Trophoblast cell (in vitro differentiated cells and primary cell): ENCODE measurements around the gene ANO10.

Experiments
- DNase-seq, 2 donors: peaks; one replicate each; pipeline ENCODE4 v3.0.0-alpha.2; 2016
- H2AFZ ChIP-seq: 2 replicates; pipeline ENCODE4 v1.6.1; 2013; ENCODE audit warnings: low read length, moderate library complexity, mild to moderate bottlenecking; ENCODE audit not compliant: insufficient read depth, poor library complexity
- H2AK5ac ChIP-seq: 2 replicates; pipeline ENCODE4 v1.6.1; 2013; ENCODE audit warnings: mild to moderate bottlenecking, low read length
- H2BK120ac ChIP-seq: 2 replicates; pipeline ENCODE4 v1.6.1; 2013; ENCODE audit warnings: low read length, mild to moderate bottlenecking, moderate library complexity; ENCODE audit not compliant: insufficient read depth, poor library complexity
- H2BK12ac ChIP-seq: 2 replicates; pipeline ENCODE4 v1.6.1; 2013; ENCODE audit warnings: mild to moderate bottlenecking, low read length, moderate library complexity
- H2BK5ac ChIP-seq: 2 replicates; pipeline ENCODE4 v1.6.1; 2013; ENCODE audit warnings: low read length, low read depth, moderate library complexity, mild to moderate bottlenecking; ENCODE audit not compliant: poor library complexity
- H3K14ac ChIP-seq: 2 replicates; pipeline ENCODE4 v1.6.1; 2013; ENCODE audit warnings: mild to moderate bottlenecking, low read length
- H3K18ac ChIP-seq: 2 replicates; pipeline ENCODE4 v1.6.1; 2013; ENCODE audit warnings: mild to moderate bottlenecking, low read length
- H3K23ac ChIP-seq: 2 replicates; pipeline ENCODE4 v1.6.1; 2013; ENCODE audit warnings: low read length
- H3K27ac ChIP-seq: 2 replicates; pipeline ENCODE4 v1.5.1; 2013; ENCODE audit warnings: low read depth, mild to moderate bottlenecking, inconsistent platforms, low read length, moderate library complexity
- H3K27me3 ChIP-seq: 2 replicates; pipeline ENCODE4 v1.6.1; 2013; ENCODE audit warnings: inconsistent platforms, mild to moderate bottlenecking, low read length, moderate library complexity; ENCODE audit not compliant: insufficient read depth
- H3K36me3 ChIP-seq, 2 experiments: 1 replicate in 1 of 2; 2 replicates in 1 of 2; pipeline ENCODE4 v1.6.1; 2013; ENCODE audit warnings: low read length in 2 of 2, mild to moderate bottlenecking in 2 of 2, moderate library complexity in 1 of 2; ENCODE audit not compliant: insufficient read depth in 2 of 2, control insufficient read depth in 1 of 2
- H3K4ac ChIP-seq: 2 replicates; pipeline ENCODE4 v1.6.1; 2013; ENCODE audit warnings: low read depth, mild to moderate bottlenecking, low read length, moderate library complexity
- H3K4me1 ChIP-seq, 2 experiments: 1 replicate in 1 of 2; 2 replicates in 1 of 2; pipeline ENCODE4 v1.6.1; 2013; ENCODE audit warnings: low read length in 2 of 2, mild to moderate bottlenecking in 2 of 2, moderate library complexity in 1 of 2; ENCODE audit not compliant: insufficient read depth in 2 of 2, control insufficient read depth in 1 of 2
- H3K4me2 ChIP-seq: 2 replicates; pipeline ENCODE4 v1.6.1; 2013; ENCODE audit warnings: inconsistent platforms, mild to moderate bottlenecking, low read length, moderate library complexity
- H3K4me3 ChIP-seq: 2 replicates; pipeline ENCODE4 v1.5.1; 2013; ENCODE audit warnings: mild to moderate bottlenecking, low read depth, low read length, inconsistent platforms
- H3K79me1 ChIP-seq: one replicate; pipeline ENCODE4 v1.6.1; 2013; ENCODE audit warnings: low read length
- H3K79me2 ChIP-seq: 2 replicates; pipeline ENCODE4 v1.6.1; 2013; ENCODE audit warnings: low read length, mild to moderate bottlenecking; ENCODE audit not compliant: control insufficient read depth, insufficient read depth, poor library complexity
- H3K9ac ChIP-seq: 2 replicates; pipeline ENCODE4 v1.6.1; 2013; ENCODE audit warnings: mild to moderate bottlenecking, low read length
- H3K9me3 ChIP-seq: 2 replicates; pipeline ENCODE4 v1.6.1; 2013; ENCODE audit warnings: low read depth, mild to moderate bottlenecking, control low read depth, inconsistent platforms, low read length; ENCODE audit not compliant: insufficient read depth
- H4K12ac ChIP-seq: 2 replicates; pipeline ENCODE4 v1.6.1; 2013; ENCODE audit warnings: low read depth, mild to moderate bottlenecking, low read length, moderate library complexity
- H4K8ac ChIP-seq: 2 replicates; pipeline ENCODE4 v1.6.1; 2013; ENCODE audit warnings: low read depth, mild to moderate bottlenecking, low read length, moderate library complexity
- H4K91ac ChIP-seq: one replicate; pipeline ENCODE4 v1.6.1; 2013; ENCODE audit warnings: low read depth, mild to moderate bottlenecking, low read length, moderate library complexity
- WGBS: extraction: QIAGEN DNeasy Blood & Tissue Kit; methylation state at CpG from one replicate; pipeline ENCODE4 v1.1.7; 2013; ENCODE audit warnings: missing lambda C conversion rate; ENCODE audit not compliant: insufficient read length, insufficient coverage; ENCODE audit errors: extremely low coverage; 5-methylcytosine and 5-hydroxymethylcytosine counted together

Gene ANO10

GRCh38 chr3:43399034-43399433, 222.8 kb downstream of the ANO10 start:
- Histone ChIP-seq H3K27ac (no peak overlapping the region), H3K79me2 (no peaks in the 10 kb centered on the region), H4K12ac (no peak overlapping the region), H2BK120ac (no peak overlapping the region), H2BK5ac (no peak overlapping the region), H2AFZ (no peak overlapping the region), H3K9ac (no peak overlapping the region), H2BK12ac (no peak overlapping the region), H3K4ac (no peak overlapping the region), H4K8ac (no peak overlapping the region), H3K18ac (no peak overlapping the region), H3K4me2 (no peak overlapping the region), H3K4me1 (no peaks in the 10 kb centered on the region), H4K91ac (no peak overlapping the region), H3K9me3 (peaks cover under 1% of the 10 kb centered on the region), H3K27me3 (no peaks in the 10 kb centered on the region), H3K4me3 (no peak overlapping the region), H2AK5ac (no peak overlapping the region), H3K36me3 (no peaks in the 10 kb centered on the region), H3K23ac (no peak overlapping the region), H3K14ac (no peak overlapping the region), H3K79me1 (peaks cover 2% of the 10 kb centered on the region)
- no peak for DNase-seq
- WGBS = no CpG with 5 or more reads among the region's 6 CpGs

GRCh38 chr3:43394041-43394554, 227.7 kb downstream of the ANO10 start:
- no peak overlapping the region for H2BK120ac ChIP-seq
- no peak overlapping the region for H3K14ac ChIP-seq
- H2BK12ac ChIP-seq = no peak overlapping the region
- H3K79me2 ChIP-seq = no peaks in the 10 kb centered on the region
- no peak overlapping the region for H4K8ac ChIP-seq
- no peak overlapping the region for H3K27ac ChIP-seq
- H3K79me1 ChIP-seq = no peaks in the 10 kb centered on the region
- peak overlapping the region; percentile 70 for H3K9ac ChIP-seq
- no peak overlapping the region for H4K12ac ChIP-seq
- H3K23ac ChIP-seq = no peak overlapping the region
- no peaks in the 10 kb centered on the region for H3K27me3 ChIP-seq
- no peak overlapping the region for H2BK5ac ChIP-seq
- no CpG with 5 or more reads among the region's 2 CpGs for WGBS
- no peak overlapping the region for H4K91ac ChIP-seq
- H2AK5ac ChIP-seq = no peak overlapping the region
- no peaks in the 10 kb centered on the region for H3K4me1 ChIP-seq
- no peak overlapping the region for H3K4me2 ChIP-seq
- no peak overlapping the region for H2AFZ ChIP-seq
- H3K4me3 ChIP-seq = no peak overlapping the region
- H3K36me3 ChIP-seq = no peaks in the 10 kb centered on the region
- no peak overlapping the region for H3K4ac ChIP-seq
- DNase-seq = no peak
- peaks cover 2% of the 10 kb centered on the region for H3K9me3 ChIP-seq
- no peak overlapping the region for H3K18ac ChIP-seq

GRCh38 chr3:43391621-43392020, 230.2 kb downstream of the ANO10 start:
- Histone ChIP-seq H4K8ac (no peak overlapping the region), H3K79me2 (no peaks in the 10 kb centered on the region), H3K14ac (no peak overlapping the region), H4K91ac (no peak overlapping the region), H4K12ac (no peak overlapping the region), H3K4me1 (no peaks in the 10 kb centered on the region), H3K36me3 (no peaks in the 10 kb centered on the region), H3K18ac (no peak overlapping the region), H2AFZ (no peak overlapping the region), H2AK5ac (no peak overlapping the region), H3K23ac (no peak overlapping the region), H3K9me3 (peaks cover 2% of the 10 kb centered on the region), H3K27me3 (no peaks in the 10 kb centered on the region), H3K4ac (no peak overlapping the region), H3K27ac (no peak overlapping the region), H2BK5ac (no peak overlapping the region), H2BK120ac (no peak overlapping the region), H3K79me1 (no peaks in the 10 kb centered on the region), H2BK12ac (no peak overlapping the region), H3K4me2 (no peak overlapping the region), H3K9ac (no peak overlapping the region), H3K4me3 (no peak overlapping the region)
- DNase-seq = no peak
- WGBS = no CpG with 5 or more reads among the region's 1 CpG

GRCh38 chr3:43390255-43390588, 231.6 kb downstream of the ANO10 start:
- H2BK120ac ChIP-seq = no peak overlapping the region
- no CpG with 5 or more reads among the region's 1 CpG for WGBS

More at GRCh38 chr3:43390255-43390588, 231.6 kb downstream of the ANO10 start:
- no peaks in the 10 kb centered on the region for H3K36me3 ChIP-seq
- no peak overlapping the region for H3K14ac ChIP-seq
- H3K9ac ChIP-seq = no peak overlapping the region
- no peak overlapping the region for H2AK5ac ChIP-seq
- H3K4me2 ChIP-seq = no peak overlapping the region
- DNase-seq = no peak
- H2BK12ac ChIP-seq = no peak overlapping the region
- H4K12ac ChIP-seq = no peak overlapping the region
- H3K4me3 ChIP-seq = no peak overlapping the region
- H4K8ac ChIP-seq = no peak overlapping the region
- H3K27ac ChIP-seq = no peak overlapping the region
- no peak overlapping the region for H4K91ac ChIP-seq
- H3K79me2 ChIP-seq = no peaks in the 10 kb centered on the region
- peaks cover 2% of the 10 kb centered on the region for H3K9me3 ChIP-seq
- H3K27me3 ChIP-seq = no peaks in the 10 kb centered on the region
- H3K23ac ChIP-seq = no peak overlapping the region
- no peak overlapping the region for H3K4ac ChIP-seq
- H3K79me1 ChIP-seq = no peaks in the 10 kb centered on the region
- H3K4me1 ChIP-seq = no peaks in the 10 kb centered on the region
- H2AFZ ChIP-seq = no peak overlapping the region
- H3K18ac ChIP-seq = no peak overlapping the region
- H2BK5ac ChIP-seq = no peak overlapping the region
